GM18507 (cell line): ENCODE data around the gene GPC6.
"Not testable (repeated sequence)": the region's sequence is repeated elsewhere in the genome, so short reads cannot be mapped to it uniquely, and the experiment has no call there.

Experiments
- DNase-seq: peaks from one replicate; pipeline ENCODE4 v3.0.0; 2011; ENCODE audit warnings: low read depth; ENCODE audit not compliant: insufficient read length; ENCODE audit errors: extremely low spot score
- FAIRE-seq: peaks from 2 replicates; lab custom pipeline; 2011; peaks lifted over from hg19 to GRCh38; lab: Jason Lieb, UNC

GPC6 gene

DNA sequence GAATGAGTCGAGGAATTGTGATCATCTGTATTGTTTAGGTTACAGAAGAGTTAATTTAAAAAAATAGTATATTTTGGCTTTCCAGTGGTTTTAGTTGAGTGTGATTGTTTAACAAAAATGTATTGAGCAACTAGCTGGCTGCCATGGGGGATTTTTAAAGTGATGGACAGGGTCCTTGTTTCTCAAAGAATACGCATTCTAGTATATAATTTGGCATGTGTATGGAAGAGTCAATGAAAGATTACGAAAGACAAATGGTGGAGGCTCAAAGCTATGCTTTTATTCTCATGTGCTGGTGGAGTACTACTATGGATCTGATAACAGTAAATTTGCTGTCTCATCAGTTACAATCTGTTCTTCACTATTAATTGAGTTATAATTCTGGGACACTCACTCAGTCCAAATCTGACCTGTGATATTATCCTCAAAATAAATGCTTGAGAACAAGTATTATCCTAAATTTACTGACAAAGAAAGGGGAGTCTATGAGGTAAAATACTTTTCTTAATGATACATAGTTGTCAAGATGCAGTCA, 240.0 kb downstream of the GPC6 start:
- DNase-seq (no peak), FAIRE-seq (no peak)

DNA sequence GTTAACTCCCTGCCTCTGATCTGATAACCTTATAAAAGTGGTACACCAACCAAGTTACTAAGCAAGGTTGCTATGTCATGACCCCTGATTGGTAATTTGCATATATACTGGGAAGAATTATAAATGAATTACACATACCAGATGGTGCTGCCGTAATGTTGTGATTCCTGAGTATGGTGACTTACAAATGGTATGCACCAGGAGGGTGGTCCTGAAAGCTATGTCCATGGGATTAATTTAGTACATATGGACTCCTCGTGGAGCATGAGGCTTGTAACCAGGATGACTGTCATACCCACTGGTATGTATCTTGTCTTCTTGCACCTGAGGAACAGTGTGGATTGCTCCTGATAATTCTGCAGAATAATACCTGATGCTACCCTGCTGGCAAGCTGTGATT, 240.6 kb downstream of the GPC6 start:
- DNase-seq (no peak), FAIRE-seq (no peak)

DNA sequence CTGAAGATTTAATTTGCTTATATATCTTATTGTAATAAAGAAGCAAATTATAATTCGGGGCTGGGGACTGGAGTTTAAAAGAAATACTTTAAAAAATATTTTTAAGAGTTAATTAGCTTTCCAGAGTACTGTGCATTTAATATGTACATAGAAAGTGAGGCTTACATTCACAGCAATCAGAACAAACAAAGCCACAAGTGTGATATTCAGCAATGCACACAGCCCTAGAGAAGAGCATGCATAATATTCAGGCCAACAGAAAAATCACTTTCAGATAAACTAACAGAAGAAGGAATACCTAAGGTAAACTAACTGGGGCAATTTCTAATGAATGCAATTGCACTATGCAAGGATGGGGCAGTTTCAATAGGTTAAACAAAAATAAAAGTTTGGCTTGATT, 241.8 kb downstream of the GPC6 start:
- FAIRE-seq (no peak), DNase-seq (no peak)

DNA sequence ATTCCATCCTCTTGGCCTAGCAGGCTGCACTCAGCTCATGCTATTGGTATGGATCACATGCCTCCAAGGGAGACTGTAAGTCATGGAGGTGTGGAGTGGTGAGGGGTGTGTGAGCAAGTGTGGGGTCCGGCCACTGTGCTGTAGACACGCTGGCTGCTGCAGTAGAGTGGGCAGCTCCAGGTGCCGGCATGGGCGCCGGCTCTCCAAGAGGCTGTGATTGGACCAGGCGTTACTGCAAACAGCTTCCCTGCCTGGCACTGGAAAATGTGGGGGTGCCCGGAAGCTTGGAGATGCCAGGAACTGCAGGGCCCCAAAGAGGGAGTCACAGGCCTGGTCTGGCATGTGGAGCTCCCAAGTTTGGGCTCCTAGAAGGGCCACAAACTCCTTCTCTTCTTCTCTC, 245.7 kb downstream of the GPC6 start:
- FAIRE-seq (no peak), DNase-seq (no peak)

DNA sequence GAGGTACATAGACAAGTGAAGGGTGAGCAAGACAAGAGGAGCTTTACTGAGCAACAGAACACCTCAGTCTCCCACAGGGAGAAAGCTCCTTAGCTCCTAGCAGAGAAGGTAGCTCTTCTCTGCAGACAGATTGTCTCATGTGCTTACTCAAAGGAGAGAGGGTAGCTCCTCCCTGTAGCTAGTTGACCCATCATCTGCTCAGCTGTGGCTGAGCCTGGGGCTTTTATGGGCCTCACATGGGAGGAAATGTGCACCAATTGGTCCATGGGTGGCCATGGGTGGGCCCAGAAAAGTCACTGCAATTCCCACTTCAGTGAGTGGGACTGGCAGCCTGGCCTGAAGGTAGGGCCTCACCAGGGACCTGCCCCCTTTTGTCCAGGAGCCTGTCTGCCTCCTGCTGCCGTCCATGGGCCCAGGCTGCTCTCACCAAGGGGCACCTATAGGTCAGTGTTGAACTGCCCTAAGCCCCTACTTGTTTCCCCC, 246.2 kb downstream of the GPC6 start:
- DNase-seq (no peak), FAIRE-seq (no peak)

DNA sequence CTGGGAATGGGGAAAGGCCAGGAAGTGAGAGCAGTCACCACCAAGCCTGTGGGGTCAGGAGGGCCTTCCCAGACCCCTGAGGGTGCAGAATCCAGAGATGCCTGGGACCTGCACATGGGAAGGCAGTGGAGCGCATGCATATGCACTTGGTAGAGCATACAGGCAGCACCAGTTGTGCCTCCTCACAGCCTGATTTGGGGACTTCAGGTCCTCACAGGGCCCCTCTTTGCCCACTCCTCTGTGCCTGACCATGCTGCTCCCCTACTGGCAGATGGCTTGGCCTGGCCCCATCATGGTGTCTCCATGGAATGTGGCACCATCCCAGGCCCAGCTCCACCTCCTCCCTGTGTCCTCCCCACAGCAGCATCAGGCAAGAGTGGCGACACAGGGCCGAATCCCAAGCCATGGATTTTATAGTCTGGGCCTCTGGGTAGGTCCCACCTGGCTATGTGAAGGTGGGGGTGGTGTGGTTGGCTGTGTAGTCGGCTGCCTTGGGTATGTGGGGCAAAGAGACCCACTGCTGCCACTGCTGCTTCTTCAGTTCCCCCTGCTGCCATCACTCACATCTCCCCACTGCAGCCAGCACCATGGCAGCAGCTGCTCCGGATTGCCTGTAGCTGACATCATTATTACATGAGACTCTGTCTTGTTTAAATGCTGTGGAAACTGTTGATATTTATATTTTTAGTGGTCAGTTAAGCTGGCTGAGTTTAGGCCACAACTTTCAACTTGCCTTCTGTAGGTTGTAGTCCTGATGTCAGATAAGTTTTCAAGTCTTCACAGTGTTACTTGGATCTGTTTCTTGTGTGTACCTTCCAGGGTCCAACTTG, 247.0 kb downstream of the GPC6 start:
- no peak for DNase-seq
- no peak for FAIRE-seq

DNA sequence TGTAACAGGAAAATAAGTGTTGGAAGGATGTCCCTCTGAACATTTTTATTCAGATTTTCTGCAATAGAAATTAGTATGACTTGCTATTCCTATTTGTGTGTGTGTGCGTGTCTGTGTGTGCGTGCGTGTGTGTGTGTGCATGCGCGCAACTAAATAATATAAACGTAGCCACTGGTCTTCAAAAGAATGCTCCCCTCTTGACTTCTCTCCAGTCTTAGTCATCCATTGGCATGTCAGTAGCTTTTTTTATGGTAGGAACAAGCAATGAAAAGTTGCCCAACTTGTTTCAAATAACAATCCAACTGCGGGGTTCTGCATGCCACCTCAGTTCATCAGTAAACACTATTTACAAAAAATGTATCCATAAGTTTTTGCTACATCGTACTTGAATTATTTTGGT, 249.6 kb downstream of the GPC6 start:
- FAIRE-seq (no peak), DNase-seq (no peak)

DNA sequence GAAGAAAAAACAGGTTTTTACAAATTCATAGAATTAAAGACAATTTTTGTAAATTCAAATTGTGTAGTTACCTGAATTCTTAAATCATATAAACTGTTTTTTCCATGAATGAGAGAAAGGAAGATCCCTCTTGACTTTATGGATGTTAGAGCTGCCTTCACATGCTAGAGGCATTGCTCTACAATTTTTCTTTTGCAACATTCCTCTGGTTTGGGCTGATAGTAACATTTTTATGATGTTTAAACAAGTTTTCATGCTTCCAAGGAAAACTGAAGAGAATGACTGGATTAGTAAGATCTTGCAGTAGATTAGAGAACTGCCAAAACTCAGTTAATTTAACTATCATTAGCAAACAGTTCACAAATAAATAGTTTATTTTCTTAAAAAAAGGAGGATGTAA, 250.6 kb downstream of the GPC6 start:
- no peak for FAIRE-seq
- no peak for DNase-seq

DNA sequence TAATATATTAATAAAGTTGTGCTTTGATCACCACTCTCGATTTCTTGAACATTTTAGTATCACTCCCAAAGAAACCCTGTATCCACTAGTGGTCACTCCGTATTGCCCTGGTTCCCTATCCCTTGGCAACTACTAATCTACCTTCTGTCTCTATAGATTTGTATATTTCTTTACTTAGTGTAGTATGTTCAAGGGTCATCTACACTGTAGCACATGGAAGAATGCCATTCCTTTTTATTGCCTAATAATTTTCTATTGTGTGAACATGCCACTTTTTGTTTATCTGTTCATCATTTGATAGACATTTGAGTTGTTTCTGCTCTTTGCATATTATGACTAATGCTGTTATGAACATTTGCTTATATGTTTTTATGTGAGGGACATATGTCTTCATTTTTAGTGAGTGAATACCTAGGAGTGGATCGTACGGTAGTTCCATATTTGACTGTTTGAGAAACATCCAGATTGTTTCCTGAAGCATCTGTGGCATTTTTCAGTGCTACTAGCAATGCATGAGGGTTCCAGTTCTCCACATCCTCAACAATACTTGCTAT, 254.0 kb downstream of the GPC6 start:
- FAIRE-seq (no peak), DNase-seq (no peak)

DNA sequence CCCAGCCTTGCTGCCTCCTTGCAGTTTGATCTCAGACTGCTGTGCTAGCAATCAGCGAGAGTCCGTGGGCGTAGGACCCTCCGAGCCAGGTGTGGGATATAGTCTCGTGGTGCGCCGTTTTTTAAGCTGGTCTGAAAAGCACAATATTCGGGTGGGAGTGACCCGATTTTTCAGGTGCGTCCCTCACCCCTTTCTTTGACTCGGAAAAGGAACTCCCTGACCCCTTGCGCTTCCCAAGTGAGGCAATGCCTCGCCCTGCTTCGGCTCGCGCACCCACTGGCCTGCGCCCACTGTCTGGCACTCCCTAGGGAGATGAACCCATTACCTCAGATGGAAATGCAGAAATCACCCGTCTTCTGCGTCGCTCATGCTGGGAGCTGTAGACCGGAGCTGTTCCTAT, 269.5 kb downstream of the GPC6 start:
- FAIRE-seq, DNase-seq: not testable (repeated sequence)

DNA sequence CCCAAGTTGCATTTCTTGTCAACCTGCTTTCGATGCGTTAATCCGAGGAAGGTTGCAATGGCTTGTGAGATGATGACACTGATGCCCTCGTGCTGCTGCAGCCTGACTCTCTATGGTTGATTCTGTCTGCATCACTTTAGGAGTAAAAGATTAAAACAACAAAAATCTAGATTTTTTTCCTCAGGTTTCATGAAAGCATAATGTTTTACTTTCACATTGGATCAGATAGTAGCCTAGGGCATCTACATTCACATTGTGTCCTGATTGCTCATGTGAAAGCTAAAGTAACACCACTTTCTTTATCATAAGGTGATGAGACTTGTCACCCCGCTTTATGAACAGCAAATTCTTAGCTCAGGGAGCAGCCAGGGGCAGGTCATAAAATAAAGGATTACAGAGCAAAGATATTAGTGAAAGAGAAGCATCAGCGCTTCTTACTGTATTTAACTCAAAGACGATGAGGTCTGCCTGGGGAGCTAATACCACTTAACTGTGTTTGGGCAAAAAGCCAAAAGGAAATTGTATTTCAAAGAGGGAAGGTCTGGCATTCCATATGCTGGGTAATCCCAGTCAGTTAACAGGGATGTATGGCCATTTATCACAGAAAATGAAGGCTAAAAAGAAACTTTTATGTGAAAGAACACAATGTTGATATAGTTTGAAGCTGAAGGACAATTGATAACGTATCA, 270.5 kb downstream of the GPC6 start:
- DNase-seq (no peak), FAIRE-seq (no peak)

DNA sequence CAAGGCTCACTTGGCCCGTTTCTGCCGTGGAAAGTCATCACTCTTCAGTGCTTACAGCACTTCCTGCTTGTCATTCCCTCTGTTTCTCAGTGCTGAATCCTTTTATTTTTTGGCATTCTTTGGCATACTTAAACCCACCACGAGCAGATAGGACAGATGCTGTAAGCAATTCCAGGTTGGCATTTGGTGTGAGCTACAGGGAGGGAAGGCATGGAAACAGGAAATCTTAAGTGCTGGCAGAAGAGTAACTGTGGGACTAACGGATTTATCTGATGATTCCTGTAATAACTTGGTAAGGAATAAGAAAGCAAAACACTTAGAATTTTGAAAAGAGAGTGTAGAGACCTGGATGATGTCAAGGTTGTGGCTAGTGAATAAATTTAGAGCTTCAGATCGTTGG, 273.4 kb downstream of the GPC6 start:
- FAIRE-seq (no peak), DNase-seq (no peak)

DNA sequence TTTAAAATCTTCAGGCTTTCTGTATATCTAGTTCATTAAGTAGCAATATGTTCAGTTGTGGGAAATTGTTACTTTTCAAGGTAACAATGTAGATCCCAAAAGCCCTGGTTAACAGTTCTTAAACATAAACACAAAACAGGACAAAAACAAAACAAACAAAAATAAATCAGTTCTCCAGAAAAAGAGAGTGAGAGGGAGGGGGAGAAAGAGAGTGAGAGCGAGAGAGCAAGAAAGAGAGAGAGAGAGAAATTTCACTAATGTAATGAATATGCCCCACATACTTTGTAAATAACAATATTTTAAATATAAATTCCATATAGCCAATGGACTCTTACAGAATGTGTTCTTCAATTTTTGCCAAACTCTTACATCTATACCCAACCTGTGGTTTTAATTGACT, 275.5 kb downstream of the GPC6 start:
- no peak for FAIRE-seq
- no peak for DNase-seq

DNA sequence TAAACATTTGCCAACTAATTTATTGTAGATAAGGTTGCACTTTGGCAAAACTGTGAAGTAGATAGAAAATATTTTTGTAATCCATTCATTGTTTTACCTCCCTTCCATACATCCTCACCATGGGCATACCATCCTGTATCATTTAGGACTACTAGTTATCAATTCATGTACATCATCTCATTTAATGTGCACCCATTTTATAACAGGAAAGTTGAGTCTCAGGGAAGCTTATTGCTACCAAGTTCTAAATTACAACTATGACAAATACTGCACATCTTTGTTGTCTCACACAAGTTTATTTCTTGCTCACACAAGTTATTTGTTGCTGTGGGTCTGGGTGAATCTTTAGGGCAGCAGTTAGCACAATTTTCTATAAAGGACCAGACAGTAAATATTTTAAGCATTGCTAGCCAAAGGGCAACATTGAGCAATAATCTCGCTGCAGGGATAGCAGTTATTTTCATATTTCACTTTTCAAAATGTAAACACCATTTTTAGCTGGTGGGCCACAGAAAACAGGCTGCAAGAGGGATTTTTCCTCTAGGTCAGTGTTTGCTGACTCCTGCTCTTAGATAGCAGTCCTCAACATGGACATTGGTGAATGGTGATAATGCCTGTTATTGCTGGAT, 276.5 kb downstream of the GPC6 start:
- no peak for DNase-seq

DNA sequence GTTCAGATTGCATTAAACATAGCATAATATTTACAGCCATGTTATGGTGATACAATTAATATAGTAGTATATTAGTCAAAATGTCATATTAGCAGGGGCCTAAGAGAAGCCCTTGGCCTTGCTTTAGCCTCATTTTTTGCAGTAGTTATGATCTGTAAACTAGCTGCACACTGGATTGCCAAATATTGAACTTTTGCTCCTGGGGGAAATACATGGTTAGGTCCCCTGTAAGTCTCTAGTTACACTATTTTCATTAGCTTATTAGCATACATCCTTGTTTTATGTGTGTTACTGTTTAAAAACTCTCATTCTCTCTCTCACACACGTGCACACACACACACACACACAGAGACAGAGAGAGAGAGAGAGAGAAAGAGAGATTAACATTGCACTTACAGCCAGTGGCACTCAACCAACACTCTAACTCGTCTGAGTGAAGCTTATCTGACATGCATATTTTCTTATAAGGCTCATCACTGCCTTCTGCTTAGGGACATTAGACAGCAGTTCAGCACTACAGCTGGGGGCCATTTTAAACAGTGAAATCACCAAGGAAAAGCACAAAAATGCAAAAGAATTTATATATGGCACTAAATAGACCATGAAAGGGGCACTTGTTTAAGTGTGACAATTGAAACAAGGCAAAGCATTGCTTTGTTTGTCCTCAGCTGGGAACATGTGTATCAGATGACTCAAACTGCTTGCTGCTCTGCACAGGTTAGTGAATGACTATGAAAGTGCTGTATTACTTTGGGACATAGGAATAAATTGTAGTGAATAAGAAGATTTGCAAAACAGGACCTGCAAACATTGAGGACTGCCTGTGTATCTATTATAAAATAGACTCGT, 278.7 kb downstream of the GPC6 start:
- FAIRE-seq (no peak), DNase-seq (no peak)

More for the DNA sequence above, 276.5 kb downstream of the GPC6 start:
- FAIRE-seq, result no peak

DNA sequence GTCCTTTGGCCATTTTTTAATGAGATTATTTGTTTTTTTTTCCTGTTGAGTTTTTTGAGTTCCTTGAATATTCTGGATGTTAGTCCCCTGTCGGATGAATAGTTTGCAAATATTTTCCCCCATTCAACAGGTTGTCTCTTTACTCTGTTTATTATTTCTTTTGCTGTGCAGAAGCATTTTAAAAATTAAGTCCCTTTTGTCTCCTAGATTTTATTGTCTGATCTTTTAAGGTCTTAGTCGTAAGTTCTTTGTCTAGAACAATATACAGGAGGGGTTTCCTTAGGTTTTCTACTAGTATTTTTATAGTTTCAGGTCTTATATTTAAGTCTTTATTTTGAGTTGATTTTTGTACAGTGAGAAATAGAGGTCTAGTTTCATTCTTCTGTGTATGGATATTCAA, 284.4 kb downstream of the GPC6 start:
- DNase-seq (no peak), FAIRE-seq (no peak)

DNA sequence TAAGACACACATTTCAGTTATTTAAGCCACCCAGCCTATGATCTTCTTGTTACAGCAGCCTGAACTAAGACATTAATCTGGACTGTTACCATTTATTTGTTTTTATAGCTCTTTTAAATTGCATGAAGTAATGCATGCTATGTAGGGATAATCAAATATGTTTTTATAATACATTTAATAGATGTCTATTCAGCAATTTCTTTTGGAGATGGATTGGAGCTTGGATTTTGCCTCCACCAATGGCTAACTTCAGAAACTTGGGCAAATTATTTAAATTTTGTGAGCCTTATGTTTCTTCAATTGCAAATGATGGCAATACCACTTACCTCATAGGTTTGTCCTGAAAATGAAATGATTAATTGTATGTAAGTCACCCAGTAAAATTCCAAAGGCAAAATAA, 288.7 kb downstream of the GPC6 start:
- FAIRE-seq (no peak), DNase-seq (no peak)

DNA sequence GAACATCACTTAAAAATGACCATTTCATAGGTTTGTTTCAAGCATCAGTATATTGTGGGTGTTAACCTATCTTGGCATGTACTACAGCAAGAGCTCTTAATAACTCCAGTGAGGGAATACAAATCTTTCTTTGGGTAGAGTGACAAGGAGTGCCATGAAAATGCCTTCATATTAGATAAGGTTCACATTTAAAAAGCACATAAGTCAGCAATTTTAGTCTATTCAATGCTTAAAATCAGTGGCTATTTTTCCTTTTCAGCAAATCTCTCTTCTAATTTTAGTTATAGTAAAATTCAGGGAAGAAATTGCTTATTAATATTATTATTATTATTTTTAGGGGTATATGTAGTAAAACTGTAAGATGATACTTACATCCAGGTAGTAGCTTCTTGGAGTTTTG, 291.1 kb downstream of the GPC6 start:
- no peak for DNase-seq
- no peak for FAIRE-seq

DNA sequence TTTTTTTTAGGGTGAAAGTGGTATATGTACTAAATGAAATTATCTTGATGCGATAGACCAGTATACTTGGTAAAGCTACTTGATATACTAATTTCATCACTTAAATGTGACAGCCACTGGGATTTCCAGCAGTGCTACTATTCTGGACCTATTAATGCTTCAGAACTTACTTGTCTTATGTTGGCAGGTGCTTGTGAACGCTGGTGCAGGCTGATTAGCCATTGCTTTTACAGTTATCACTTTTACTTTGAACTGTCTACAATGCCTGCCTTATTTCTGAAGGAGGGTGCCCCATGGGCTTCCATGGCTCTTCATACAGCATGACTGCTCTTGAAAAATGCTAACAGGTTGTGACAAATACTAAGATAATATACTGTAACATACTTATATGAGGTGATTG, 294.7 kb downstream of the GPC6 start:
- no peak for FAIRE-seq
- no peak for DNase-seq
